HG03066 (cell line): ENCODE results near the gene KIAA0930.
A peak's percentile ranks its signal among the peaks of the same experiment; 100 is the strongest.
"Not testable (repeated sequence)": the region's sequence is repeated elsewhere in the genome, so short reads cannot be mapped to it uniquely, and the experiment has no call there.

Source experiments
- ATAC-seq: cut with Tn5 transposase; IDR thresholded peaks from one replicate; pipeline ENCODE4 v1.9.1; 2021; ENCODE audit warnings: low read depth; ENCODE audit not compliant: unreplicated experiment

Gene KIAA0930

GRCh38 chr22:45240810-45241631 is at the start of gene KIAA0930:
Gene KIAA0930, minus strand, starts transcription at chr22:45240894. Its CDS starts 191 bp downstream, at chr22:45240703.
- ATAC-seq = peak; percentile 53

GRCh38 chr22:45286854-45287551 is 46.3 kb upstream of the KIAA0930 start:
- no peak for ATAC-seq

- no peak for ATAC-seq
These were observed 44.8 kb upstream of the KIAA0930 start for GRCh38 chr22:45285263-45286058.

GRCh38 chr22:45284705-45285262 is 44.1 kb upstream of the KIAA0930 start, which contains the start of gene UPK3A:
Gene UPK3A, plus strand, starts transcription at chr22:45284949. Its CDS starts 65 bp downstream, at chr22:45285014.
- no peak for ATAC-seq

GRCh38 chr22:45281010-45281409 is 40.3 kb upstream of the KIAA0930 start:
- ATAC-seq = no peak

GRCh38 chr22:45280587-45280980 is 39.9 kb upstream of the KIAA0930 start:
- ATAC-seq = no peak

- no peak for ATAC-seq
These were observed 37.4 kb upstream of the KIAA0930 start for GRCh38 chr22:45278125-45278524.

GRCh38 chr22:45277720-45278119 is 37.0 kb upstream of the KIAA0930 start:
- ATAC-seq = not testable (repeated sequence)

GRCh38 chr22:45276507-45277105 is 35.9 kb upstream of the KIAA0930 start:
- ATAC-seq = no peak

- ATAC-seq = no peak
These were observed 32.9 kb upstream of the KIAA0930 start for GRCh38 chr22:45273452-45274075.

GRCh38 chr22:45272498-45272897 is 31.8 kb upstream of the KIAA0930 start:
- no peak for ATAC-seq

GRCh38 chr22:45271667-45272201 is 31.0 kb upstream of the KIAA0930 start:
- ATAC-seq = no peak

- ATAC-seq = no peak
These were observed 29.7 kb upstream of the KIAA0930 start for GRCh38 chr22:45270095-45271020.

- ATAC-seq = no peak
These were observed 28.5 kb upstream of the KIAA0930 start for GRCh38 chr22:45268958-45269844.

GRCh38 chr22:45268167-45268957 is 27.7 kb upstream of the KIAA0930 start:
- no peak for ATAC-seq

GRCh38 chr22:45265535-45265934 is 24.8 kb upstream of the KIAA0930 start:
- no peak for ATAC-seq
